H9 (cell line): ENCODE results near the gene CACNB2. TPM values are rescaled to one million over a fixed set of nuclear protein-coding genes. Genes with fewer than 3 reads are reported as not detected.

Source experiments
- DNase-seq: peaks from one replicate; pipeline ENCODE4 v3.0.0-alpha.2; 2017
- H2AFZ ChIP-seq: one replicate; pipeline ENCODE4 v1.6.1; 2013; ENCODE audit warnings: mild to moderate bottlenecking, low read length, control low read depth, moderate library complexity
- H2AK5ac ChIP-seq: 2 replicates; pipeline ENCODE4 v1.6.1; 2013; ENCODE audit warnings: low read length, control low read depth, mixed read lengths; ENCODE audit not compliant: insufficient read length
- H2BK120ac ChIP-seq: one replicate; pipeline ENCODE4 v1.6.1; 2013; ENCODE audit warnings: low read depth, mild to moderate bottlenecking, low read length, control low read depth, inconsistent platforms; ENCODE audit not compliant: poor library complexity, severe bottlenecking
- H2BK12ac ChIP-seq: 2 replicates; pipeline ENCODE4 v1.6.1; 2013; ENCODE audit warnings: low read length, control low read depth, mixed read lengths, low read depth; ENCODE audit not compliant: insufficient read length
- H2BK15ac ChIP-seq: 2 replicates; pipeline ENCODE4 v1.6.1; 2013; ENCODE audit warnings: low read depth, low read length, control low read depth
- H2BK20ac ChIP-seq: one replicate; pipeline ENCODE4 v1.6.1; 2013; ENCODE audit warnings: low read depth, mild to moderate bottlenecking, low read length, control low read depth, inconsistent platforms; ENCODE audit not compliant: poor library complexity, severe bottlenecking
- H2BK5ac ChIP-seq: 2 replicates; pipeline ENCODE4 v1.6.1; 2013; ENCODE audit warnings: low read length, control low read depth, mixed read lengths; ENCODE audit not compliant: insufficient read length
- H3K14ac ChIP-seq: 2 replicates; pipeline ENCODE4 v1.6.1; 2013; ENCODE audit warnings: low read length, control low read depth; ENCODE audit not compliant: insufficient read depth
- H3K18ac ChIP-seq: 2 replicates; pipeline ENCODE4 v1.6.1; 2013; ENCODE audit warnings: low read depth, mild to moderate bottlenecking, mixed read lengths, low read length, control low read depth; ENCODE audit not compliant: insufficient read length
- H3K23ac ChIP-seq: 2 replicates; pipeline ENCODE4 v1.6.1; 2013; ENCODE audit warnings: low read length, control low read depth, mixed read lengths, low read depth; ENCODE audit not compliant: insufficient read length
- H3K23me2 ChIP-seq: 2 replicates; pipeline ENCODE4 v1.6.1; 2013; ENCODE audit warnings: low read depth, mild to moderate bottlenecking, mixed read lengths, low read length, control low read depth; ENCODE audit not compliant: insufficient read length, poor library complexity, severe bottlenecking
- H3K27ac ChIP-seq: 2 replicates; pipeline ENCODE4 v1.5.1; 2013; ENCODE audit warnings: low read length, control low read depth, mixed read lengths, low read depth; ENCODE audit not compliant: insufficient read length
- H3K27me3 ChIP-seq: 2 replicates; pipeline ENCODE4 v1.6.1; 2013; ENCODE audit warnings: low read length, control low read depth, inconsistent platforms; ENCODE audit not compliant: insufficient read depth
- H3K4ac ChIP-seq: 2 replicates; pipeline ENCODE4 v1.6.1; 2013; ENCODE audit warnings: low read depth, mild to moderate bottlenecking, control low read depth, inconsistent platforms, low read length, moderate library complexity
- H3K4me1 ChIP-seq: 2 replicates; pipeline ENCODE4 v1.6.1; 2013; ENCODE audit warnings: low read length, control low read depth, inconsistent platforms; ENCODE audit not compliant: insufficient read depth
- H3K4me2 ChIP-seq: 2 replicates; pipeline ENCODE4 v1.6.1; 2013; ENCODE audit warnings: low read length, control low read depth, mixed read lengths; ENCODE audit not compliant: insufficient read length, insufficient read depth
- H3K56ac ChIP-seq: 2 replicates; pipeline ENCODE4 v1.6.1; 2013; ENCODE audit warnings: low read depth, mild to moderate bottlenecking, mixed read lengths, low read length, control low read depth; ENCODE audit not compliant: insufficient read length
- H3K79me1 ChIP-seq: 2 replicates; pipeline ENCODE4 v1.6.1; 2013; ENCODE audit warnings: low read depth, mild to moderate bottlenecking, moderate library complexity, low read length, control low read depth, inconsistent platforms; ENCODE audit not compliant: insufficient read depth, poor library complexity, severe bottlenecking
- H3K79me2 ChIP-seq: 2 replicates; pipeline ENCODE4 v1.6.1; 2013; ENCODE audit warnings: low read length, control low read depth, inconsistent platforms; ENCODE audit not compliant: insufficient read depth
- H3K9ac ChIP-seq: 2 replicates; pipeline ENCODE4 v1.6.1; 2013; ENCODE audit warnings: low read length, control low read depth, mixed read lengths; ENCODE audit not compliant: insufficient read length; ENCODE audit errors: extremely low read depth
- H3K9me3 ChIP-seq: one replicate; pipeline ENCODE4 v1.6.1; 2013; ENCODE audit warnings: low read depth, low read length, inconsistent platforms; ENCODE audit not compliant: control insufficient read depth
- H3T11ph ChIP-seq: one replicate; pipeline ENCODE4 v1.6.1; 2013; ENCODE audit warnings: mild to moderate bottlenecking, low read length, control low read depth, inconsistent platforms
- H4K20me1 ChIP-seq: one replicate; pipeline ENCODE4 v1.6.1; 2013; ENCODE audit not compliant: control insufficient read depth, insufficient read length, insufficient read depth
- H4K5ac ChIP-seq: 2 replicates; pipeline ENCODE4 v1.6.1; 2013; ENCODE audit warnings: low read depth, mild to moderate bottlenecking, mixed read lengths, low read length, control low read depth; ENCODE audit not compliant: insufficient read length
- H4K8ac ChIP-seq: replicated peaks from 2 replicates; pipeline ENCODE4 v1.6.1; 2013; ENCODE audit warnings: low read length, control low read depth, mixed read lengths, low read depth; ENCODE audit not compliant: insufficient read length
- H4K91ac ChIP-seq: 2 replicates; pipeline ENCODE4 v1.6.1; 2013; ENCODE audit warnings: low read depth, mild to moderate bottlenecking, moderate library complexity, mixed read lengths, low read length, control low read depth; ENCODE audit not compliant: insufficient read length
- H3K27ac Mint-ChIP-seq, 3 experiments: 2 replicates in 2 of 3; 3 replicates in 1 of 3; pipeline ENCODE4 v1.8.0; 2020 to 2021; ENCODE audit warnings: mixed read lengths in 3 of 3, mild to moderate bottlenecking in 1 of 3, moderate library complexity in 1 of 3
- H3K27me3 Mint-ChIP-seq: 2 replicates; pipeline ENCODE4 v1.8.0; 2021; ENCODE audit warnings: low read depth, mild to moderate bottlenecking, moderate library complexity, mixed read lengths
- H3K36me3 Mint-ChIP-seq, 3 experiments: 2 replicates in 2 of 3; 3 replicates in 1 of 3; pipeline ENCODE4 v1.8.0; 2020 to 2021; ENCODE audit warnings: low read depth in 3 of 3, mixed read lengths in 3 of 3; ENCODE audit not compliant: insufficient read depth in 1 of 3
- H3K4me1 Mint-ChIP-seq, 2 experiments: 2 replicates each; pipeline ENCODE4 v1.8.0; 2020; ENCODE audit warnings: mixed read lengths in 2 of 2
- H3K4me3 Mint-ChIP-seq, 2 experiments: 2 replicates in 1 of 2; 3 replicates in 1 of 2; pipeline ENCODE4 v1.8.0; 2020 to 2021; ENCODE audit warnings: mild to moderate bottlenecking in 2 of 2, mixed read lengths in 2 of 2, moderate library complexity in 1 of 2
- H3K9me3 Mint-ChIP-seq, 2 experiments: 2 replicates in 1 of 2; 3 replicates in 1 of 2; pipeline ENCODE4 v1.8.0; 2020; ENCODE audit warnings: mild to moderate bottlenecking in 2 of 2, mixed read lengths in 2 of 2, moderate library complexity in 1 of 2
- CTCF ChIP-seq: fragments of 200-600 bp; sonication (generic); conservative IDR thresholded peaks from 3 replicates; pipeline ENCODE4 v1.8.0; 2021; ENCODE audit warnings: antibody characterized with exemption, mild to moderate bottlenecking
- WGBS: extraction: QIAGEN DNeasy Blood & Tissue Kit; methylation state at CpG from one replicate; pipeline ENCODE4 v1.1.7; 2013; ENCODE audit warnings: missing lambda C conversion rate, low lambda C conversion rate, mixed read lengths; ENCODE audit not compliant: insufficient read length; ENCODE audit errors: extremely low coverage; 5-methylcytosine and 5-hydroxymethylcytosine counted together
- total RNA-seq: library from RNA; stranded (reverse); gene quantifications from 2 replicates; pipeline ENCODE4 v1.2.1, GENCODE V29; 2021

The CACNB2 gene
- total RNA-seq, 1 experiment from 2014 or later, result 2.6 TPM

- no peak overlapping the region for H3K18ac ChIP-seq
- H2BK12ac ChIP-seq, result no peak overlapping the region
- no peak overlapping the region for H2AFZ ChIP-seq
- H4K91ac ChIP-seq, result no peak overlapping the region
- no peaks in the 10 kb centered on the region for H3K27me3 Mint-ChIP-seq
- H2BK15ac ChIP-seq, result no peak overlapping the region
- H2BK20ac ChIP-seq, result no peak overlapping the region
- H4K5ac ChIP-seq, result no peak overlapping the region
- no peak overlapping the region for H3T11ph ChIP-seq
- H3K23me2 ChIP-seq, result no peaks in the 10 kb centered on the region
- H3K36me3 Mint-ChIP-seq, result no peaks in the 10 kb centered on the region
- no peak overlapping the region for H2AK5ac ChIP-seq
- no peak overlapping the region for H3K4ac ChIP-seq
- no peak overlapping the region for H3K4me2 ChIP-seq
- no peaks in the 10 kb centered on the region for H3K27me3 ChIP-seq
- H3K27ac Mint-ChIP-seq, result no peak overlapping the region; a peak in 1 of 7 replicates
- TF ChIP-seq CTCF, result no peak
- H3K56ac ChIP-seq, result no peak overlapping the region
- H4K20me1 ChIP-seq, result no peaks in the 10 kb centered on the region
- no peak overlapping the region for H3K14ac ChIP-seq
- H3K23ac ChIP-seq, result no peak overlapping the region
- no peaks in the 10 kb centered on the region for H3K79me1 ChIP-seq
- no peak overlapping the region for H4K8ac ChIP-seq
- no peak overlapping the region for H2BK120ac ChIP-seq
- H3K4me3 Mint-ChIP-seq, result no peak overlapping the region
- no peak for DNase-seq
- H3K9ac ChIP-seq, result no peak overlapping the region
- H2BK5ac ChIP-seq, result no peak overlapping the region
- H3K4me1 ChIP-seq, result no peaks in the 10 kb centered on the region
- no peaks in the 10 kb centered on the region for H3K9me3 ChIP-seq
- no peaks in the 10 kb centered on the region for H3K9me3 Mint-ChIP-seq
- H3K27ac ChIP-seq, result no peak overlapping the region
- WGBS, result no CpG with 5 or more reads among the region's 4 CpGs
- H3K79me2 ChIP-seq, result no peaks in the 10 kb centered on the region
- no peaks in the 10 kb centered on the region for H3K4me1 Mint-ChIP-seq
Observed at GRCh38 chr10:18369859-18370473, 229.7 kb downstream of the CACNB2 start.
